B cell (primary cell): ENCODE measurements around the gene TIMM8B. TPM values are rescaled to one million over a fixed set of nuclear protein-coding genes. Genes with fewer than 3 reads are reported as not detected.
"Not testable (repeated sequence)": the region's sequence is repeated elsewhere in the genome, so short reads cannot be mapped to it uniquely, and the experiment has no call there.

Source experiments
- ATAC-seq: fragments of 200-7000 bp; cut with Tn5 transposase; one replicate; pipeline ENCODE4 v1.10.0; 2021; ENCODE audit warnings: low read depth, mild to moderate bottlenecking, moderate number of reproducible peaks, moderate library complexity
- CTCF ChIA-PET: fragments of 350-600 bp; sonication (Branson Sonifier 250); formaldehyde crosslinking; loops from one replicate; lab custom pipeline; 2021; ENCODE audit warnings: antibody characterized with exemption, inconsistent platforms; lab: Charles Lee
- POLR2A ChIA-PET: fragments of 350-600 bp; sonication (Branson Sonifier 250); formaldehyde crosslinking; loops from one replicate; lab custom pipeline; 2021; ENCODE audit warnings: antibody characterized with exemption; lab: Charles Lee
- DNase-seq: peaks from one replicate; pipeline ENCODE4 v3.0.0; 2013
- H2AFZ ChIP-seq: 2 replicates; pipeline ENCODE4 v1.6.1; 2012; ENCODE audit warnings: mild to moderate bottlenecking, low read depth, low read length; ENCODE audit not compliant: insufficient read depth, poor library complexity, severe bottlenecking
- H3K27ac ChIP-seq, 2 donors: 1 replicate in 1 of 2; 2 replicates in 1 of 2; pipeline ENCODE4 v1.5.1; 2012 to 2013; ENCODE audit warnings: low read length in 2 of 2, mild to moderate bottlenecking in 2 of 2, moderate library complexity in 1 of 2
- H3K27me3 ChIP-seq, 4 experiments: fragments of 200-600 bp in 1 of 4; sonication (generic) in 1 of 4; replicated peaks in 1 of 4; 1 replicate in 2 of 4; 2 replicates in 2 of 4; pipeline versions ENCODE4 v1.6.1 to v1.7.0; 2013 to 2016; ENCODE audit warnings: low read length in 3 of 4, mild to moderate bottlenecking in 2 of 4, mixed read lengths in 1 of 4, moderate library complexity in 1 of 4; ENCODE audit not compliant: insufficient read depth in 4 of 4, control insufficient read depth in 3 of 4; ENCODE audit errors: control extremely low read depth in 1 of 4
- H3K36me3 ChIP-seq, 2 experiments: replicated peaks in 1 of 2; 1 replicate in 1 of 2; 2 replicates in 1 of 2; pipeline versions ENCODE4 v1.6.1 to v1.7.1; 2013; ENCODE audit warnings: low read length in 1 of 2; ENCODE audit not compliant: insufficient read depth in 2 of 2, control insufficient read depth in 1 of 2; ENCODE audit errors: control extremely low read depth in 1 of 2, extremely low read depth in 1 of 2
- H3K4me1 ChIP-seq, 2 donors: fragments of 200-600 bp in 1 of 2; sonication (generic) in 1 of 2; 1 replicate in 1 of 2; 2 replicates in 1 of 2; pipeline versions ENCODE4 v1.5.1 to v1.6.1; 2013 to 2017; ENCODE audit warnings: low read length in 2 of 2; ENCODE audit not compliant: control insufficient read depth in 2 of 2, insufficient read depth in 2 of 2
- H3K4me2 ChIP-seq: replicated peaks from 2 replicates; pipeline ENCODE3; 2012; ENCODE audit warnings: mild to moderate bottlenecking, low read depth, low read length; ENCODE audit not compliant: poor library complexity, severe bottlenecking
- H3K4me3 ChIP-seq, 5 experiments: fragments of 200-600 bp in 1 of 5; sonication (generic) in 1 of 5; 1 replicate in 3 of 5; 2 replicates in 2 of 5; pipeline versions ENCODE4 v1.5.1 to v1.7.0; 2011 to 2016; ENCODE audit warnings: low read length in 4 of 5, mild to moderate bottlenecking in 4 of 5, low read depth in 2 of 5, control low read depth in 1 of 5, moderate library complexity in 1 of 5; ENCODE audit not compliant: insufficient read depth in 1 of 5; ENCODE audit errors: control extremely low read depth in 1 of 5, extremely low read depth in 1 of 5
- H3K79me2 ChIP-seq: fragments of 200-600 bp; sonication (generic); one replicate; pipeline ENCODE4 v1.6.0; 2016; ENCODE audit warnings: low read length; ENCODE audit not compliant: control insufficient read depth, insufficient read depth
- H3K9ac ChIP-seq: fragments of 200-600 bp; sonication (generic); 2 replicates; pipeline ENCODE4 v1.6.1; 2017; ENCODE audit warnings: mild to moderate bottlenecking, low read length, moderate library complexity
- H3K9me3 ChIP-seq, 3 donors: one replicate each; pipeline versions ENCODE4 v1.6.1 to v1.7.1; 2013; ENCODE audit warnings: low read length in 2 of 3; ENCODE audit not compliant: control insufficient read depth in 2 of 3, insufficient read depth in 1 of 3; ENCODE audit errors: control extremely low read depth in 1 of 3
- H4K20me1 ChIP-seq: 2 replicates; pipeline ENCODE4 v1.6.0; 2012; ENCODE audit warnings: mild to moderate bottlenecking, low read length; ENCODE audit not compliant: insufficient read depth, control insufficient read depth, poor library complexity, severe bottlenecking
- H3K27ac Mint-ChIP-seq: one replicate; pipeline ENCODE4 v1.8.0; 2021; ENCODE audit warnings: mixed read lengths
- H3K27me3 Mint-ChIP-seq: one replicate; pipeline ENCODE4 v1.8.0; 2021; ENCODE audit warnings: mixed read lengths
- H3K4me1 Mint-ChIP-seq: one replicate; pipeline ENCODE4 v1.8.0; 2021; ENCODE audit warnings: mixed read lengths
- H3K4me3 Mint-ChIP-seq: one replicate; pipeline ENCODE4 v1.8.0; 2021; ENCODE audit warnings: mixed read lengths
- H3K9me3 Mint-ChIP-seq: one replicate; pipeline ENCODE4 v1.8.0; 2022; ENCODE audit warnings: mixed read lengths; ENCODE audit not compliant: insufficient read depth
- CTCF ChIP-seq: fragments of 200-600 bp; IDR thresholded peaks from one replicate; pipeline ENCODE4 v1.8.0; 2022; ENCODE audit warnings: antibody characterized with exemption, mild to moderate bottlenecking
- EZH2 ChIP-seq: IDR thresholded peaks from 2 replicates; pipeline ENCODE4 v1.6.1; 2012; ENCODE audit warnings: borderline replicate concordance, low read depth, mild to moderate bottlenecking, moderate library complexity, low read length; ENCODE audit not compliant: insufficient read depth, poor library complexity, severe bottlenecking
- WGBS: methylation state at CpG from one replicate; pipeline ENCODE4 v1.1.5; 2013; ENCODE audit warnings: missing lambda C conversion rate; ENCODE audit not compliant: insufficient coverage; 5-methylcytosine and 5-hydroxymethylcytosine counted together
- intact Hi-C: fragments of 100-400 bp; cut with micrococcal nuclease; formaldehyde crosslinking; loops from one replicate; pipeline ENCODE4 v1.10.0; 2022
- polyA plus RNA-seq: library from polyadenylated mRNA; depleted of rRNA; stranded (reverse); fragments of >200 nt; gene quantifications from 2 replicates; pipeline ENCODE4 v1.2.3, GENCODE V29; 2012
- total RNA-seq, 2 donors: library from RNA; stranded (reverse); fragments of 120-200 nt in 1 of 2; gene quantifications; 1 replicate in 1 of 2; 2 replicates in 1 of 2; pipeline versions ENCODE4 v1.2.3 to v1.2.4, GENCODE V29; 2013 to 2022

Gene TIMM8B
- total and polyA plus RNA-seq, 2 donors (not counting 1 experiment from before 2014, with no cell fraction given) = 12.0 to 25.5 TPM

GRCh38 chr11:112097734-112098528, 11.4 kb upstream of the TIMM8B start:
- H4K20me1 ChIP-seq = no peaks in the 10 kb centered on the region
- H3K4me2 ChIP-seq = no peak overlapping the region
- no peak overlapping the region for H3K9ac ChIP-seq
- H3K79me2 ChIP-seq = peaks cover 5% of the 10 kb centered on the region
- no peaks in the 10 kb centered on the region for H3K27me3 Mint-ChIP-seq
- H3K36me3 ChIP-seq = peaks cover 0 to 22% of the 10 kb centered on the region in 2 experiments
- no peaks in the 10 kb centered on the region for H3K9me3 Mint-ChIP-seq
- TF ChIP-seq EZH2 (no peak), CTCF (no peak)
- no peak overlapping the region for H2AFZ ChIP-seq
- H3K27ac ChIP-seq = no peak overlapping the region
- H3K27ac Mint-ChIP-seq = no peak overlapping the region
- intact Hi-C loops = no loop called here
- ATAC-seq (no peak), DNase-seq (no peak)
- H3K4me3 Mint-ChIP-seq = no peak overlapping the region
- H3K9me3 ChIP-seq = no peaks in the 10 kb centered on the region
- 98% methylated on average over 5 of the region's 11 CpGs for WGBS
- H3K4me3 ChIP-seq = no peak overlapping the region
- no peaks in the 10 kb centered on the region for H3K4me1 ChIP-seq
- H3K27me3 ChIP-seq = no peaks in the 10 kb centered on the region
- POLR2A ChIA-PET = no interaction called here
- H3K4me1 Mint-ChIP-seq = no peaks in the 10 kb centered on the region
- CTCF ChIA-PET = interaction anchor here (2.0 kb wide), 1 partner anchor 15 kb away, joined by 7 read pairs; no protein-coding TSS in a partner anchor

GRCh38 chr11:112096194-112096593, 9.6 kb upstream of the TIMM8B start:
- no peaks in the 10 kb centered on the region for H3K27me3 Mint-ChIP-seq
- ATAC-seq = no peak
- Histone ChIP-seq H3K27ac (no peak overlapping the region), H3K79me2 (peaks cover 8% of the 10 kb centered on the region), H3K36me3 (peaks cover 3 to 36% of the 10 kb centered on the region in 2 experiments), H3K9ac (no peak overlapping the region), H4K20me1 (no peaks in the 10 kb centered on the region), H3K9me3 (no peaks in the 10 kb centered on the region), H3K27me3 (no peaks in the 10 kb centered on the region), H3K4me3 (no peak overlapping the region), H2AFZ (no peak overlapping the region), H3K4me2 (no peak overlapping the region), H3K4me1 (no peaks in the 10 kb centered on the region)
- POLR2A ChIA-PET = no interaction called here
- no peak overlapping the region for H3K27ac Mint-ChIP-seq
- CTCF ChIA-PET = interaction anchor here (2.0 kb wide), 1 partner anchor 17 kb away, joined by 7 read pairs; no protein-coding TSS in a partner anchor
- H3K9me3 Mint-ChIP-seq = no peaks in the 10 kb centered on the region
- no peaks in the 10 kb centered on the region for H3K4me1 Mint-ChIP-seq
- no peak overlapping the region for H3K4me3 Mint-ChIP-seq
- intact Hi-C loops = no loop called here
- no peak for DNase-seq
- TF ChIP-seq EZH2 (no peak), CTCF (no peak)

- H2AFZ ChIP-seq, H3K4me2 ChIP-seq, H3K4me3 ChIP-seq, H3K27ac Mint-ChIP-seq, POLR2A ChIA-PET, H4K20me1 ChIP-seq, H3K9me3 Mint-ChIP-seq, H3K4me1 Mint-ChIP-seq, DNase-seq, H3K9me3 ChIP-seq, intact Hi-C loops, H3K27me3 Mint-ChIP-seq, H3K27me3 ChIP-seq, H3K4me1 ChIP-seq, H3K4me3 Mint-ChIP-seq, ATAC-seq, H3K9ac ChIP-seq, H3K79me2 ChIP-seq, H3K27ac ChIP-seq: not testable (repeated sequence)
- WGBS = no CpG with 5 or more reads among the region's 2 CpGs
- peaks cover 3 to 44% of the 10 kb centered on the region in 2 experiments for H3K36me3 ChIP-seq
- CTCF ChIA-PET = interaction anchor here (1.0 to 1.6 kb wide), 2 partner anchors 19 to 184 kb away, joined by 4 read pairs; no protein-coding TSS in a partner anchor
These were observed 8.7 kb upstream of the TIMM8B start for GRCh38 chr11:112095302-112095701.
